Right cardiac atrium (tissue), 5 donors: ENCODE data around the gene TADA2B. TPM values are rescaled to one million over a fixed set of nuclear protein-coding genes. Genes with fewer than 3 reads are reported as not detected.

Experiments used
- ATAC-seq, 2 donors: fragments of 200-7000 bp; cut with Tn5 transposase; one replicate each; pipeline versions ENCODE4 v1.8.0 to v1.9.1; 2020; ENCODE audit warnings: moderate library complexity in 2 of 2, mild to moderate bottlenecking in 1 of 2
- DNase-seq, 3 donors: peaks; one replicate each; pipeline ENCODE4 v3.0.0-alpha.2; 2020
- H3K27ac ChIP-seq: one replicate; pipeline ENCODE4 v1.5.1; 2013; ENCODE audit warnings: mild to moderate bottlenecking, low read length, control low read depth, moderate library complexity
- H3K27me3 ChIP-seq: one replicate; pipeline ENCODE4 v1.6.1; 2013; ENCODE audit not compliant: control insufficient read depth, insufficient read depth
- H3K4me1 ChIP-seq: one replicate; pipeline ENCODE4 v1.6.1; 2013; ENCODE audit warnings: low read length; ENCODE audit not compliant: control insufficient read depth, insufficient read depth
- H3K4me3 ChIP-seq: one replicate; pipeline ENCODE4 v1.5.1; 2013; ENCODE audit warnings: low read length, control low read depth
- H3K9me3 ChIP-seq: one replicate; pipeline ENCODE4 v1.6.1; 2013; ENCODE audit warnings: low read length; ENCODE audit not compliant: control insufficient read depth
- WGBS: extraction: QIAGEN DNeasy Blood & Tissue Kit; methylation state at CpG from one replicate; pipeline ENCODE4 v1.1.7; 2013; 5-methylcytosine and 5-hydroxymethylcytosine counted together
- intact Hi-C, 4 donors: fragments of 100-400 bp; cut with DNase I; formaldehyde crosslinking; loops; one replicate each; pipeline versions ENCODE4 v1.11.0 to v1.14.0; 2022 to 2023
- long read RNA-seq, 4 donors: library from polyadenylated mRNA; unstranded; transcript quantifications; one replicate each; pipeline ENCODE4 v2.0.0, GENCODE V29; 2020 to 2021
- polyA plus RNA-seq: library from polyadenylated mRNA; stranded (reverse); fragments of 200-250 nt; gene quantifications from one replicate; pipeline ENCODE4 v1.2.3, GENCODE V29; 2013
- total RNA-seq, 4 donors: library from RNA; stranded (reverse); fragmentation: NEBNext Ultra II Directional; extraction: Animal tissue kit (Norgen Biotek cat#: 25700); gene quantifications; one replicate each; pipeline ENCODE4 v1.2.1, GENCODE V29; 2021
- donor health status: healthy with polysubstance abuse.
- donor health status: DM: no; HTN: yes; CAD: no.
- donor health status: DM: no; HTN: no; CAD: no.
- donor health status: DM: no; HTN: yes; CAD: no; lungs with severe emphysema.
- donor health status: DM: yes; HTN: yes; CAD: no.

The TADA2B gene, protein sequence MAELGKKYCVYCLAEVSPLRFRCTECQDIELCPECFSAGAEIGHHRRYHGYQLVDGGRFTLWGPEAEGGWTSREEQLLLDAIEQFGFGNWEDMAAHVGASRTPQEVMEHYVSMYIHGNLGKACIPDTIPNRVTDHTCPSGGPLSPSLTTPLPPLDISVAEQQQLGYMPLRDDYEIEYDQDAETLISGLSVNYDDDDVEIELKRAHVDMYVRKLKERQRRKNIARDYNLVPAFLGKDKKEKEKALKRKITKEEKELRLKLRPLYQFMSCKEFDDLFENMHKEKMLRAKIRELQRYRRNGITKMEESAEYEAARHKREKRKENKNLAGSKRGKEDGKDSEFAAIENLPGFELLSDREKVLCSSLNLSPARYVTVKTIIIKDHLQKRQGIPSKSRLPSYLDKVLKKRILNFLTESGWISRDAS
- total RNA-seq (10 to 100 TPM; 29.4 to 35.6 (median 31.7) TPM), polyA plus RNA-seq (19.7 TPM)
- long read RNA-seq, donor 1, full-length matches to known transcripts = 118 of 121 reads
- long read RNA-seq, donor 1, partial matches to known transcripts = 0 of 121 reads
- long read RNA-seq, donor 1, other reads (novel, unspliced or antisense) = 3 of 121 reads
- long read RNA-seq, donor 2, full-length matches to known transcripts = 46 of 46 reads
- long read RNA-seq, donor 2, partial matches to known transcripts = 0 of 46 reads
- long read RNA-seq, donor 2, other reads (novel, unspliced or antisense) = 0 of 46 reads
- long read RNA-seq, donor 3, full-length matches to known transcripts = 79 of 79 reads
- long read RNA-seq, donor 3, partial matches to known transcripts = 0 of 79 reads
- long read RNA-seq, donor 3, other reads (novel, unspliced or antisense) = 0 of 79 reads
- long read RNA-seq, donor 4, full-length matches to known transcripts = 47 of 48 reads
- long read RNA-seq, donor 4, partial matches to known transcripts = 0 of 48 reads
- long read RNA-seq, donor 4, other reads (novel, unspliced or antisense) = 1 of 48 reads

- intact Hi-C loops = loop anchor here in 1 of 4 donors (5.0 kb wide), 1 partner anchor 51 kb away; no protein-coding TSS in a partner anchor
- Histone ChIP-seq H3K9me3 (no peaks in the 10 kb centered on the region), H3K27me3 (no peaks in the 10 kb centered on the region), H3K4me1 (peaks cover 11% of the 10 kb centered on the region), H3K4me3 (peak within 1 kb of the TSS; percentile 68), H3K27ac (peak within 1 kb of the TSS; percentile 90)
- peak; percentile 68 to 83 (median 82) for DNase-seq
- WGBS = under 1% methylated on average over 117 of the region's 119 CpGs
- peak; percentile 6 to 11 for ATAC-seq
Observed at GRCh38 chr4:7043284-7044136, at the start of gene TADA2B. Gene TADA2B (plus strand): TSS chr4:7043372. CDS start chr4:7043580, 208 bp downstream.

DNA sequence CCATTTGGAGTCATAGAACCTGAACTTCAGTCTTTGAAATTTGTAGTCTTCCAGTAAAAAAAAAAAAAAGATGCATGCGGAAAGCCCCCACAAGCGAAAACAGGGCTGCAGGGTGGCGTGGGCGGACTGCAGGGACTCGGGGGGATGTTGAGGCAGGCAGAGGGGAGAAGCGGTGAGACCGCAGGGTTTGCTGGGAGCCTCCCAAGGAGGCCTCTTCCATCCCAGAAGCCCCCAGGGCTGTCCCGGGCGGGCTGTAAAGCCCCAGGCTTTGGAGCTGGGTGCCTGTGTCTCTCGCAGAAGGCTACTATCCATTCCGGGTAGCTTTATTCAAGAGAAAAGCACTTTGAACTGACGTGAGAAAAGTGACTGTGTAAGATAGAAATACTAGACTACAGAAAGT lies 46.7 kb upstream of the TADA2B start:
- Histone ChIP-seq H3K4me3 (no peak overlapping the region), H3K27ac (no peak overlapping the region), H3K9me3 (no peaks in the 10 kb centered on the region), H3K4me1 (peaks cover 3% of the 10 kb centered on the region), H3K27me3 (no peaks in the 10 kb centered on the region)
- DNase-seq = peak in 1 of 3 donors; percentile 12
- 97% methylated on average over 12 of the region's 12 CpGs for WGBS
- no peak for ATAC-seq
- intact Hi-C loops = loop anchor here in 1 of 4 donors (10.0 kb wide), 1 partner anchor 68 kb away; the partner anchor contains the start of gene GRPEL1

DNA sequence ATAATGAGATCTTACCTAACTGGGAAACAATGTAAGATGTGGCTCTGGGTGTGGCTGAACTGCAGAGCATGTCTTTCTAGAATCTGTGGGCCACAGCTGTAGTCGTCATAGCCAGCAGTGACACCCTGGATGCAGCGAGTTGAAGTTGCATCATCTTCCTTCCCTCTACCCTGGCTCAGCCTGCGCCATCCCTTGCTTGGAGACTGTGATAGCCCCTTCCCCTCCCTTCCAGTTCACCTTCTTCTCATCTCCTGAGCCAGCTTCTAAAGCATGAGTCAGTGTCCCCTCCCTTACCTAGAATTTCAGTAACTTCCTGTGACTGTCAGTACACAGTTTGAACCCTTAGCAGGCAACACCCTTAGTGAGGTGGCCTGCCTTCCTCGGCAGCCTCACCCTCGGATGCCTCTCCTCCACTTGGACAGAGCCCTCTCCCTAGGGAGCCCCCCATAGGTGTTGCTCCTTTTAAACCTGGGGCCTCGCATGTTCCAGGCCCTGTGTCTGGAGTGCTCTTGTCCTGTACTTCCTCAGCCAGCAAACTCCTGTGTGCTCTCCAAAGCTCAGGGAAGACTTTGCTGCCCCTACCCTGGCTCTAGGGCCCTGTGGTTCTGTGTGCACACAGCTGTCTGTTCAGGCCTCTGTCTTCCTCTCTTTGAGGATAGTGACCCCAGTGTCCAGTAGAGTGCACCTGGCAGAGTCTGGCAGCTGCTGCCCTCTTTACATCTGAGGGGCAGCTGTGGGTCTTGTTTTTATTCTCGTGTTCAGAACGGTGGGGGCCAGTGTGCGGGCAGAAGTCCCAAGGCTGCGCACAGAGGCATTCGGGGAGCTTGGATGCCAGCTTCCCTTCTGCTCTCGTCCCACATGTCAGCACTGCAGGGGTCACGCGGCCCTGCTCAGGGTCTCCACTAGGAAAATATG lies 43.7 kb upstream of the TADA2B start:
- Histone ChIP-seq H3K9me3 (no peaks in the 10 kb centered on the region), H3K4me3 (no peak overlapping the region), H3K4me1 (no peaks in the 10 kb centered on the region), H3K27me3 (no peaks in the 10 kb centered on the region), H3K27ac (no peak overlapping the region)
- DNase-seq = peak in 1 of 3 donors; percentile 22
- intact Hi-C loops = loop anchor here in 1 of 4 donors (10.0 kb wide), 1 partner anchor 65 kb away; the partner anchor contains the start of gene GRPEL1
- WGBS = 90% methylated on average over 14 of the region's 14 CpGs
- ATAC-seq = peak in 1 of 2 donors; percentile 23

- WGBS = 95% methylated on average over 18 of the region's 18 CpGs
- DNase-seq = peak in 1 of 3 donors; percentile 12
- no peaks in the 10 kb centered on the region for H3K9me3 ChIP-seq
- H3K4me3 ChIP-seq = no peak overlapping the region
- no peaks in the 10 kb centered on the region for H3K27me3 ChIP-seq
- no peak overlapping the region for H3K27ac ChIP-seq
- intact Hi-C loops = no loop called here
- no peaks in the 10 kb centered on the region for H3K4me1 ChIP-seq
- ATAC-seq = peak in 1 of 2 donors; percentile 36
Observed at GRCh38 chr4:7000421-7001176, 42.6 kb upstream of the TADA2B start.

DNA sequence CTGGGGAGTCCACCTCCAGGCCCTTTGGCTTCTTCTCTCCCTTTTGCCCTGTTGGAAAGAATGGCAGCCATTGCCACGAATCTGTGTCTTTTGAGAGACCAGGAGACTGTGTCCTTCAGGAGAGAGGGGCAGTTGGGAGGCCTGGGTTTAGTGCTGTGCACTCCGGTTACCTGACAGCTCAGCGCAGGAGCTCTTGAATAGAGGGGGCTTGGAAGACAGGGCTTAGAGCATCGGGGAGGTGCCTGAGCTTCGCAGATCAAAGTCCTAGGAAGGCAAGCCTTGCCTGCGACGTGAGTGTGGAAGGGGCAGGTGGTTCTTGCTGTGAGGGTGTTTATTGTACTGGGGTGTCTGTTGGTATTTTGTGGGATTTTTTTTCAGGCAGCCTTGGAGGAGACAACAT lies 41.9 kb upstream of the TADA2B start:
- peak in 1 of 3 donors; percentile 15 for DNase-seq
- H3K4me1 ChIP-seq = no peaks in the 10 kb centered on the region
- no peak overlapping the region for H3K27ac ChIP-seq
- 95% methylated on average over 7 of the region's 7 CpGs for WGBS
- intact Hi-C loops = no loop called here
- H3K27me3 ChIP-seq = no peaks in the 10 kb centered on the region
- H3K4me3 ChIP-seq = no peak overlapping the region
- H3K9me3 ChIP-seq = no peaks in the 10 kb centered on the region
- no peak for ATAC-seq

DNA sequence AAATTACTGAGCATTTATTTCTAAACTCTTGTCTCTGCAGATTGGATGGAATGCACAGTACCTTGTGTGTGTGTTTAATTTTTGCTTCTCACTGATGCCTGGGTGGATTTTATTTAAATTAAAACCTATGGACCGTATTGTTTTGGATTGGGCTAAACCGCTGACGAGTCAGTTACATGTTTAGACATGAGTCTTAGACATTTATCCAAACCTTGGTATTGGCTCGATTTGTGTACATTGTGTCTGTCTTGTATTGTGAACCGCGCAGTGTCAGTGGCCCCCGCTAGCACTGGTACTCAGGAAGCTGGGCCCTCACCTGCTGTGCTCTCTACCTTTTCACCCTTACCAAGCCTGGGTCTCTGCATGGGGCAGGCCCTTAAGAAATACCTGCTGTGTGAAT lies 40.8 kb upstream of the TADA2B start:
- ATAC-seq (no peak), DNase-seq (no peak)
- H3K9me3 ChIP-seq = no peaks in the 10 kb centered on the region
- H3K4me1 ChIP-seq = no peaks in the 10 kb centered on the region
- intact Hi-C loops = no loop called here
- WGBS = 97% methylated on average over 7 of the region's 7 CpGs
- no peaks in the 10 kb centered on the region for H3K27me3 ChIP-seq
- H3K27ac ChIP-seq = no peak overlapping the region
- H3K4me3 ChIP-seq = no peak overlapping the region

DNA sequence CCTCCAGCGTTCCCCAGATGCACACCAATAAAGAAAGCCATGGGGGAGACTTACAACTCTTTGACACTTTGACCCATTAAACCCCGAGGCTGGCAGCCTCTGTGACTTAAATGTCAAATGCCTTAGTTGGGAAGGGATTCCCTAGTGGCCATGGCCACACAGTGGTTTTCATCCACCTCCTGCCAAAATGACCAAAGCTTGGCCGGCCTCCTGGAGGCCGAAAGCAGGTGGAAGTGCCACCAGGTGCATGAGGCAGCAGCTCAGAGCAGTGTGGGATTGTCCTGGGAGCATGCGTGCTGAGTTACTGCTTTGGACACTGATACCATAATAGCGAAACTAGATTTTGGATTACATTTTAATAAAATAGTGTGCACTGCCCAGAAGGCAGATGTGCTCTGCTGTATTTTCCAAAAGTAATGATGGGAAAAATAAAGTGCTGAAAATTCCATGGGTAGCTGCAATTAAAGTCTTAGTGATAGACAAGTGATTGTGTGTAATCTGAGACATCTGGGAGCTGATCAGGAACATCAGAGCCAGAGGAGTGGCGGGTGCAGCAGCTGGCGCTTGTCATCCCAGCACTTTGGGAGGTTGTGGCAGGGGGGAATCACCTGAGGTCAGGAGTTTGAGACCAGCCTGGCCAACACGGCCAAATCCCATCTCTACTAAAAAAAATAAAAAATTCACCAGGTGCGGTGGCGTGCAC lies 39.8 kb upstream of the TADA2B start:
- 83% methylated on average over 11 of the region's 11 CpGs for WGBS
- intact Hi-C loops = no loop called here
- DNase-seq (no peak), ATAC-seq (no peak)
- Histone ChIP-seq H3K4me1 (no peaks in the 10 kb centered on the region), H3K9me3 (no peaks in the 10 kb centered on the region), H3K27me3 (no peaks in the 10 kb centered on the region), H3K27ac (no peak overlapping the region), H3K4me3 (no peak overlapping the region)

GRCh38 chr4:7003879-7004240 lies 39.3 kb upstream of the TADA2B start:
- H3K27ac ChIP-seq = no peak overlapping the region
- no peak for ATAC-seq
- no peak overlapping the region for H3K4me3 ChIP-seq
- no peaks in the 10 kb centered on the region for H3K27me3 ChIP-seq
- no peaks in the 10 kb centered on the region for H3K9me3 ChIP-seq
- whole genome bisulfite sequencing = 81% methylated on average over 8 of the region's 8 CpGs
- H3K4me1 ChIP-seq = no peaks in the 10 kb centered on the region
- no peak for DNase-seq
- intact Hi-C loops = no loop called here

GRCh38 chr4:7004331-7004730 lies 38.8 kb upstream of the TADA2B start:
- Histone ChIP-seq H3K4me3 (no peak overlapping the region), H3K4me1 (no peaks in the 10 kb centered on the region), H3K27ac (no peak overlapping the region), H3K27me3 (no peaks in the 10 kb centered on the region), H3K9me3 (no peaks in the 10 kb centered on the region)
- DNase-seq (no peak), ATAC-seq (no peak)
- WGBS = 90% methylated on average over 4 of the region's 4 CpGs
- intact Hi-C loops = no loop called here
